SK-N-SH (cell line): Measurements from ENCODE around the gene POLN.

ENCODE experiments used
- CTCF ChIP-seq: fragments of 200-600 bp; sonication (generic); IDR thresholded peaks from 2 replicates; pipeline ENCODE4 v1.6.1; 2017; ENCODE audit warnings: antibody characterized with exemption, mild to moderate bottlenecking, moderate library complexity
- EP300 ChIP-seq, 2 experiments: IDR thresholded peaks; 2 replicates each; pipeline versions ENCODE4 v1.4.0 to v1.6.1; 2012; ENCODE audit warnings: borderline replicate concordance in 1 of 2, low read depth in 1 of 2, low read length in 1 of 2
- EZH2phosphoT487 ChIP-seq: fragments of 200-600 bp; sonication (generic); IDR thresholded peaks from 2 replicates; pipeline ENCODE4 v1.6.1; 2017; ENCODE audit warnings: low read depth, mixed run types, mild to moderate bottlenecking, antibody characterized with exemption, moderate library complexity, borderline replicate concordance
- FOXM1 ChIP-seq: IDR thresholded peaks from 2 replicates; pipeline ENCODE4 v1.4.0; 2012; ENCODE audit warnings: low read depth, mild to moderate bottlenecking
- GABPA ChIP-seq: IDR thresholded peaks from 2 replicates; pipeline ENCODE4 v1.4.0; 2012; ENCODE audit warnings: low read depth, mild to moderate bottlenecking
- IRF3 ChIP-seq: fragments of 150-350 bp; IDR thresholded peaks from 2 replicates; pipeline ENCODE4 v1.6.1; 2016; ENCODE audit warnings: mild to moderate bottlenecking, low read depth, low read length
- JUND ChIP-seq: IDR thresholded peaks from 2 replicates; pipeline ENCODE4 v1.4.0; 2012
- NFIC ChIP-seq: IDR thresholded peaks from 2 replicates; pipeline ENCODE4 v1.4.0; 2012; ENCODE audit warnings: borderline replicate concordance
- POLR2AphosphoS5 ChIP-seq: IDR thresholded peaks from 2 replicates; pipeline ENCODE4 v1.6.1; 2012; ENCODE audit warnings: low read depth, low read length
- SIN3A ChIP-seq: IDR thresholded peaks from 2 replicates; pipeline ENCODE4 v1.6.1; 2012; ENCODE audit warnings: low read depth, mild to moderate bottlenecking, low read length, moderate library complexity, borderline replicate concordance
- TAF1 ChIP-seq: IDR thresholded peaks from 2 replicates; pipeline ENCODE4 v1.6.1; 2012; ENCODE audit warnings: low read depth, mild to moderate bottlenecking, low read length, moderate library complexity, borderline replicate concordance
- TF ChIP-seq, protein P1 (sequence below): IDR thresholded peaks from 2 replicates; pipeline ENCODE4 v1.6.1; 2012; ENCODE audit warnings: mild to moderate bottlenecking, low read depth, low read length, moderate library complexity

GRCh38 chr4:2172627-2173231 is 69.2 kb downstream of the POLN start:
- TF ChIP-seq GABPA (no peak), CTCF (no peak), IRF3 (no peak), POLR2AphosphoS5 (no peak), JUND (no peak), SIN3A (no peak), EZH2phosphoT487 (no peak), NFIC (no peak), FOXM1 (no peak), TAF1 (no peak), EP300 (IDR thresholded peaks at IDR 0.05; ENCODE audit: borderline replicate concordance in 1 of 2, low read depth in 1 of 2, low read length in 1 of 2) (no peak)
- TF ChIP-seq, protein P1, sequence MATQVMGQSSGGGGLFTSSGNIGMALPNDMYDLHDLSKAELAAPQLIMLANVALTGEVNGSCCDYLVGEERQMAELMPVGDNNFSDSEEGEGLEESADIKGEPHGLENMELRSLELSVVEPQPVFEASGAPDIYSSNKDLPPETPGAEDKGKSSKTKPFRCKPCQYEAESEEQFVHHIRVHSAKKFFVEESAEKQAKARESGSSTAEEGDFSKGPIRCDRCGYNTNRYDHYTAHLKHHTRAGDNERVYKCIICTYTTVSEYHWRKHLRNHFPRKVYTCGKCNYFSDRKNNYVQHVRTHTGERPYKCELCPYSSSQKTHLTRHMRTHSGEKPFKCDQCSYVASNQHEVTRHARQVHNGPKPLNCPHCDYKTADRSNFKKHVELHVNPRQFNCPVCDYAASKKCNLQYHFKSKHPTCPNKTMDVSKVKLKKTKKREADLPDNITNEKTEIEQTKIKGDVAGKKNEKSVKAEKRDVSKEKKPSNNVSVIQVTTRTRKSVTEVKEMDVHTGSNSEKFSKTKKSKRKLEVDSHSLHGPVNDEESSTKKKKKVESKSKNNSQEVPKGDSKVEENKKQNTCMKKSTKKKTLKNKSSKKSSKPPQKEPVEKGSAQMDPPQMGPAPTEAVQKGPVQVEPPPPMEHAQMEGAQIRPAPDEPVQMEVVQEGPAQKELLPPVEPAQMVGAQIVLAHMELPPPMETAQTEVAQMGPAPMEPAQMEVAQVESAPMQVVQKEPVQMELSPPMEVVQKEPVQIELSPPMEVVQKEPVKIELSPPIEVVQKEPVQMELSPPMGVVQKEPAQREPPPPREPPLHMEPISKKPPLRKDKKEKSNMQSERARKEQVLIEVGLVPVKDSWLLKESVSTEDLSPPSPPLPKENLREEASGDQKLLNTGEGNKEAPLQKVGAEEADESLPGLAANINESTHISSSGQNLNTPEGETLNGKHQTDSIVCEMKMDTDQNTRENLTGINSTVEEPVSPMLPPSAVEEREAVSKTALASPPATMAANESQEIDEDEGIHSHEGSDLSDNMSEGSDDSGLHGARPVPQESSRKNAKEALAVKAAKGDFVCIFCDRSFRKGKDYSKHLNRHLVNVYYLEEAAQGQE: no peak
